Activated T-helper 17 cell treated with anti-CD3 and anti-CD28 coated beads, Interleukin-2, amount 50 U/mL, for 72 hours (primary cell): ENCODE data around the gene GPNMB. TPM values are rescaled to one million over a fixed set of nuclear protein-coding genes. Genes with fewer than 3 reads are reported as not detected.
A peak's percentile ranks its signal among the peaks of the same experiment; 100 is the strongest.

Source experiments
- ATAC-seq: fragments of 150-1000 bp; cut with Tn5 transposase; replicated peaks from 2 replicates; pipeline ENCODE4 v1.10.0; 2021; ENCODE audit warnings: mild to moderate bottlenecking, moderate library complexity
- H3K27ac Mint-ChIP-seq: one replicate; pipeline ENCODE4 v1.8.0; 2022; ENCODE audit warnings: mixed read lengths
- H3K27me3 Mint-ChIP-seq: one replicate; pipeline ENCODE4 v1.8.0; 2022; ENCODE audit warnings: mixed read lengths
- H3K36me3 Mint-ChIP-seq: one replicate; pipeline ENCODE4 v1.8.0; 2022; ENCODE audit warnings: low read depth, mild to moderate bottlenecking, mixed read lengths
- H3K4me1 Mint-ChIP-seq: one replicate; pipeline ENCODE4 v1.8.0; 2022; ENCODE audit warnings: mixed read lengths
- H3K4me3 Mint-ChIP-seq: one replicate; pipeline ENCODE4 v1.8.0; 2022; ENCODE audit warnings: mild to moderate bottlenecking, mixed read lengths
- H3K9me3 Mint-ChIP-seq: one replicate; pipeline ENCODE4 v1.8.0; 2022; ENCODE audit warnings: mixed read lengths
- total RNA-seq, 2 donors: library from RNA; stranded (reverse); gene quantifications; one replicate each; pipeline ENCODE4 v1.2.3, GENCODE V29; 2022

The GPNMB gene
- total RNA-seq, 2 donors from 2014 or later: 1.3 to 3.2 TPM

DNA sequence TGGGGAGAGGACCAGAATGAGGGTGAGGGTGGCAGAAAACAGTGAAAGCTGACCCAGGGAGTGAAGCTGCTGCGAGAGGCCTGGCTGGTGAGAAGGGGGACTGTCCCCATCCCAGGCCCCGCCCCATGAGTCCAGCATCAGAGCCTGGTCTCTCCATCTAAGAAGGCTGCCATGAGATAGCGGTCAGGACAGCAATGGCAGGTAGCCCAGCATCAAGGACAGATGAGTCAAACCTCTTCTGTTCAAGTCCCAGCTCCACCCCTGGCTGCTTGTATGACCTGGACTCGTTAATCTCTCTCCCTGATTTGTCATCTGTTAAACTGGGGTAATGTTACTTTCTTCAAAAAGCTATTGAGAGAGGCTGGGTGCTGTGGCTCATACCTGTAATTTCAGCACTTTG, 22.2 kb downstream of the GPNMB start:
- H3K27me3 Mint-ChIP-seq: peaks cover 7% of the 10 kb centered on the region
- no peaks in the 10 kb centered on the region for H3K36me3 Mint-ChIP-seq
- H3K27ac Mint-ChIP-seq: no peak overlapping the region
- no peak overlapping the region for H3K4me3 Mint-ChIP-seq
- peaks cover 10% of the 10 kb centered on the region for H3K4me1 Mint-ChIP-seq
- ATAC-seq: no peak
- H3K9me3 Mint-ChIP-seq: no peaks in the 10 kb centered on the region

DNA sequence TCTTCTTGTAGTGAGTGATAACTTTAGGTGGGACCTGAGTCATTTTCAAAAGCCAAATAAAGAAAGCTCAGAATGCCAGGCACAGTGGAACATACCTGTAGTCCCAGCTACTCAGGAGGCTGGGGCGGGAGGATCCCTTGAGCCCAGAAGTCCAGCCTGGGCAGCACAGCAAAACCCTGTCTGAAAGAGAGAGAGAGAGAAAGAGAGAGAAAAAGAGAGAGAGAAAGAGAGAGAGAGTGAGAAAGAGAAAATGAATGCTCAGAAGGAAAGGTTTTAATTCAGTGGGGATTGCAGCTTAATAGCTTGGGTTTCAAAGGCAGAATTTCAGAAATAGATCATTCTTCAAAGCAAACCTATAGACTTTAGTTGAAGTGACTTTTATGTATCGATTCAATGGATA, 25.7 kb downstream of the GPNMB start:
- Mint-ChIP-seq H3K4me3 (peak overlapping the region; percentile 80), H3K9me3 (no peaks in the 10 kb centered on the region)

DNA sequence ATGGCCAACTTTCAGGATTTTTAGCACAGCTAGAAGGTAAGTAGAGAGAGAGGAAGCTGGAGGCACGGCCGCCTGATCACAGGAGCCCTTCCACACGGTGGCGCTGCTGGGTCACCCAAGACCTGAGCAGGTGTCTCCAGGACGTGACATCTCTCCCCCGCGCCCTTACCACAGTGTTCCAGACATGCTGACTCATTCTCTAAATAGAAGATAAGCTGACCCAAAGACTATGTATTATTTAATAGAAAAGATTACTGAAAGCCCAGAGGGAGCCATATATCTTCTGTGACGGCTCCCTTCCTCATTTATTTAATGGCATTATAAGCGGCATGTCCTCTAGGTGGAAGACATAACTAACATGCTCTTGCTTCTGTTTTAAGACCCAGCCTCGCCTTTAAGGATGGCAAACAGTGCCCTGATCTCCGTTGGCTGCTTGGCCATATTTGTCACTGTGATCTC, 26.6 kb downstream of the GPNMB start:
- Mint-ChIP-seq H3K4me3 (peak overlapping the region; percentile 80), H3K36me3 (no peaks in the 10 kb centered on the region), H3K4me1 (peaks cover 10% of the 10 kb centered on the region), H3K27me3 (peaks cover 3% of the 10 kb centered on the region), H3K9me3 (no peaks in the 10 kb centered on the region), H3K27ac (peak overlapping the region; percentile 76)
- peak; percentile 99 for ATAC-seq

More for the DNA sequence above, 25.7 kb downstream of the GPNMB start:
- Mint-ChIP-seq H3K27ac (peak overlapping the region; percentile 66), H3K27me3 (peaks cover 3% of the 10 kb centered on the region), H3K4me1 (peaks cover 10% of the 10 kb centered on the region), H3K36me3 (no peaks in the 10 kb centered on the region)
- ATAC-seq: no peak

DNA sequence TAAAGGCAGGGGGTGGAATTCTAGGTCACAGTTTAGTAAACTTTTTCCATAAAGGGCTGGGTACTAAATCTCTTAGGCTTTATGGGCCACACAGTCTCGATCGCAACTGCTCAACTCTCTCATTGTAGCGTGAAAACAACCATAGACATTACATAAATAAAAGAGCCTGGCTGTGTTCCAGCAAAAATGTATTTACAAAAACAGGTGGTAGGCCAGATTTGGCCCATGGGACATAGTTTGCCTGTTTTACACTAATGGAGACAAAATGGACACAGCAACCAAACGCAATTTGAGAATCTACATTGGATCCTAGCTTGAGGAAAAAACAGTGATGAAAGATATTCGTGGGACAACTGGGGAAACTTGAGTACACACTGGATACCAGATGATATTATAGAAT, 29.3 kb downstream of the GPNMB start:
- no peaks in the 10 kb centered on the region for H3K9me3 Mint-ChIP-seq
- H3K27ac Mint-ChIP-seq: no peak overlapping the region
- peaks cover 10% of the 10 kb centered on the region for H3K4me1 Mint-ChIP-seq
- H3K36me3 Mint-ChIP-seq: no peaks in the 10 kb centered on the region
- peaks cover 3% of the 10 kb centered on the region for H3K27me3 Mint-ChIP-seq
- no peak for ATAC-seq
- no peak overlapping the region for H3K4me3 Mint-ChIP-seq

DNA sequence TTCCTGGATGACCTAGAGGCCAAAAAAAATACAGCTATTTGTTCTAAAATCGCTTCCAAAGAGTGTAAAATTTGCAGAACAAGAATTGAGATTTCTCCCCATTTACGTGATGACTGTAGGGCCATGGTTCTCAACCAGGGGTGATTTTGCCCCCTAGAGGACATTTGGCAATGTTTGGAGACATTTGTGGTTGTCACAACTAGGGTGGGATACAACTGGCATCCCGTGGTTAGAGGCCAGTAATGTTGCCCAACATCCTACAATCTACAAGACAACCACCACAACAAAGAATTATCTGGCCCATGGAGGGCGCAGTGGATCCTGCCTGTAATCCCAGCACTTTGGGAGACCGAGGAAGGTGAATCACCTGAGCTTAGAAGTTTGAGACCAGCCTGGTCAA, 29.8 kb downstream of the GPNMB start:
- H3K27ac Mint-ChIP-seq: no peak overlapping the region
- H3K36me3 Mint-ChIP-seq: no peaks in the 10 kb centered on the region
- peaks cover 3% of the 10 kb centered on the region for H3K27me3 Mint-ChIP-seq
- H3K9me3 Mint-ChIP-seq: no peaks in the 10 kb centered on the region
- H3K4me1 Mint-ChIP-seq: peaks cover 10% of the 10 kb centered on the region
- no peak overlapping the region for H3K4me3 Mint-ChIP-seq
- no peak for ATAC-seq

DNA sequence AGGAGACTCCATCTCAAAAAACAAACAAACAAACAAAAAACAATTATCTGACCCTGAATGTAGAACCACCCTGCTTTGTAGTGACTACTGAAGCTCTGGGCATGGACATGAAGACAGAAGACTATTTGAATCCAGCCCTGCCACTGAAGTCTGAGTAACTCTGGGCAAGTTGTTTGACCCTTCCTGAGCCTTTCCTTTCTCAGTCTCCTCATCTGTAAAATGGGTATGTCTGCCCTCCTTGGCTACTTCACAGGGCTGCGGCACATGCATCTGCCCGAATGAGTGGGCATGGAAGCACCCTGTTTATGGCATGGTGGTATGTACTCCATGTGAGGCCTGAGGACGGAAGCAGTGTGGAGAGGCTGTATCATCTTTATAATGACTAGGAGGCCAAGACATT, 30.4 kb downstream of the GPNMB start:
- Mint-ChIP-seq H3K36me3 (no peaks in the 10 kb centered on the region), H3K4me1 (peaks cover 10% of the 10 kb centered on the region), H3K4me3 (no peak overlapping the region), H3K27me3 (peaks cover 3% of the 10 kb centered on the region), H3K9me3 (no peaks in the 10 kb centered on the region), H3K27ac (no peak overlapping the region)
- no peak for ATAC-seq

DNA sequence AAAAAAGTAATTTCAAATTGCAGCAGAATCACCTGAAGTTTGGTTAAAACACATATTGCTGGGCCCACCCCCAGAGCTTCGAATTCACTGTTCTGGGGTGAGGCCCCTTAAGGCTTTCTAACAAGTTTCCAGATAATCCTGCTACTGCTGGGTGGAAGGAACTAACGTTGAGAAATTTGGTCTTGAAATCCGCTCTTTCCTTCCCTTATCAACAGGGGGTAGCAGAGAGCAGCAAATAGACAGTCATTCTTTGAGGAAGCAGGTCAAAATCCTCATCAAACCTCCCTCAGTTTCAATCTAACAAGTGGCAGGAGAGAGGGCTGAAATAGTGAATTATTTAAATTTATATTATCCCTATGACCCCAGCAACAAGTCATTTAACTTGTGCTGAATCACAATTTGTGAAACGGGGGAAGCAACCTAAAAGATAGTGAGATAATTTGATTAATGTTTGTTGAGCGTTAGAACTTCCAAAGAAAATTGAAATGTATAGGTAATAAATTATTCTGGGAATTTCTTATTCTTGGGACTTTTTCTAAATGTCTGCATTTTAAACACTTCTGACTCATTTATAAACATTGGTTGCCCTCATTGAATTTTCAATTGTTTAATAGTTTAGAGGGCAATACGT, 30.9 kb downstream of the GPNMB start:
- Mint-ChIP-seq H3K9me3 (no peaks in the 10 kb centered on the region), H3K27ac (no peak overlapping the region), H3K36me3 (no peaks in the 10 kb centered on the region), H3K4me1 (peaks cover 5% of the 10 kb centered on the region), H3K4me3 (no peak overlapping the region), H3K27me3 (no peaks in the 10 kb centered on the region)
- ATAC-seq: peak; percentile 23

DNA sequence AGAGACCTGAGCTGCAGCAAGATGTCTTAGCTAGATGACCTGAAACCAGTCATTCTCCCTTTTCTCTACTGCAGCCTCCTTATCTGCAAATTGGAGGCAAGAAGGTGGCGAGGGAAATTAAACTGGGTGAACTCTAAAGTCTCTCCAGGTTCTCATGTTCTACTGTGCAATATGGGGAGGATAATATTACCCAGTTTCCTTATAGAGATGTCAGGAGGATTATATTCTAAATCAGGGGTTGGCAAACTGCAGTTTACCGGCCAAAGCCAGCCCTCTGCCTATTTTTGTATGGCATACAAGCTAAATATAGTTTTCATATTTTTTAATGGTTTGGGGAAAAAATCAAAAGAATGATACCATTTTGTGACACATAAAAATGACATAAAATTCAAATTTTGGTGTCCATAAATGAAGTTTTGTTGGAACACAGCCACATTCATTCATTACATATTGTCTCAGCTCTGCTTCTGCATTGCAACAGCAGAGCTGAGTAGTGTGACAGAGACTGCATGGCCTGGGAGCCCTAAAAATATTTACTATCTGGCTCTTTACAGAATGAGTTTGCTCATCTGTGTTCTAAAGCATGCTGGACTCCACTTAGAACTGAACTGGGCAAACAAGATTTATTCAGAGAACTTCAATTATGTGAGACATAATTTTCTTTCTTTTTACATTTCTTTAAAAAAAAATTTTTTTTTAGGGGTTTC, 33.4 kb downstream of the GPNMB start:
- Mint-ChIP-seq H3K4me1 (no peaks in the 10 kb centered on the region), H3K27ac (no peak overlapping the region)

DNA sequence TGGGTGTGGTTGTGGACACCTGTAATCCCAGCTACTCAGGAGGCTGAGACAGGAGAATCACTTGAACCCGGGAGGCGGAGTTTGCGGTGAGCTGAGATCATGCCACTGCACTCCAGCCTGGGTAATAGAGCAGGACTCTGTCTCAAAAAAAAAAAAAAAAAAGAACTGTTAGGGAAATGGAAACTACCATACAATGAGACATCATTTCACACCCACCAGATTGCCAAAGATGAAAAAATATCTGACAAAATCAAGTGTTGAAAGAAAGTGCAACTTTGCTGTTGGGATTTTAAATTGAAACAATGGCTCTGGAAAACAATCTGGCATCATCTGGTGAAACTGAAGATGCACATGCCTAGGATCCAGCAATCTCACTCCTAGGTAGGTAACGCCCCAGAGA, 36.5 kb downstream of the GPNMB start:
- H3K4me1 Mint-ChIP-seq: no peaks in the 10 kb centered on the region
- H3K9me3 Mint-ChIP-seq: no peaks in the 10 kb centered on the region
- ATAC-seq: no peak
- H3K27ac Mint-ChIP-seq: no peak overlapping the region
- no peaks in the 10 kb centered on the region for H3K36me3 Mint-ChIP-seq
- no peak overlapping the region for H3K4me3 Mint-ChIP-seq
- no peaks in the 10 kb centered on the region for H3K27me3 Mint-ChIP-seq

More for the DNA sequence above, 33.4 kb downstream of the GPNMB start:
- H3K9me3 Mint-ChIP-seq: no peaks in the 10 kb centered on the region
- ATAC-seq: no peak
- no peaks in the 10 kb centered on the region for H3K27me3 Mint-ChIP-seq
- no peaks in the 10 kb centered on the region for H3K36me3 Mint-ChIP-seq
- no peak overlapping the region for H3K4me3 Mint-ChIP-seq

DNA sequence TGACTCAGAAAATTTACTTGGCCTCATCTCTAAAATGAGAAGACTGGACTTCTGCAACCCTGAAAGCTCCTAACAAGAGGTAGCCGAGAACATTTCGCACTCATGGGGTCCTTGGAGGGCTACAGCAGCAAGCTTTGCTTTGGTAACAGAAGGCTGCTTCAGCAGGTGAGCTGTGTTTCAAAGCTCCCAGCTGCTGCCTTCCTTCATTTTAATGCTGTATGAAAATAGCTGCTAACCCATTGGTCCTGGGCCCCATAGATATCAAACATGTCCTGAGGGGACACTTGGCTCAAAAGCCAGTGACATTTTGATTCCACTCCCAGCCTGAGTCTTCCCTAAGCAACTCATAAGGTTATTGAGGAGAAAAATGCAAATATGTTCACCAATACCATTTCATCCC, 38.3 kb downstream of the GPNMB start:
- Mint-ChIP-seq H3K36me3 (no peaks in the 10 kb centered on the region), H3K27me3 (no peaks in the 10 kb centered on the region), H3K9me3 (no peaks in the 10 kb centered on the region), H3K4me1 (no peaks in the 10 kb centered on the region), H3K27ac (no peak overlapping the region), H3K4me3 (no peak overlapping the region)
- no peak for ATAC-seq

DNA sequence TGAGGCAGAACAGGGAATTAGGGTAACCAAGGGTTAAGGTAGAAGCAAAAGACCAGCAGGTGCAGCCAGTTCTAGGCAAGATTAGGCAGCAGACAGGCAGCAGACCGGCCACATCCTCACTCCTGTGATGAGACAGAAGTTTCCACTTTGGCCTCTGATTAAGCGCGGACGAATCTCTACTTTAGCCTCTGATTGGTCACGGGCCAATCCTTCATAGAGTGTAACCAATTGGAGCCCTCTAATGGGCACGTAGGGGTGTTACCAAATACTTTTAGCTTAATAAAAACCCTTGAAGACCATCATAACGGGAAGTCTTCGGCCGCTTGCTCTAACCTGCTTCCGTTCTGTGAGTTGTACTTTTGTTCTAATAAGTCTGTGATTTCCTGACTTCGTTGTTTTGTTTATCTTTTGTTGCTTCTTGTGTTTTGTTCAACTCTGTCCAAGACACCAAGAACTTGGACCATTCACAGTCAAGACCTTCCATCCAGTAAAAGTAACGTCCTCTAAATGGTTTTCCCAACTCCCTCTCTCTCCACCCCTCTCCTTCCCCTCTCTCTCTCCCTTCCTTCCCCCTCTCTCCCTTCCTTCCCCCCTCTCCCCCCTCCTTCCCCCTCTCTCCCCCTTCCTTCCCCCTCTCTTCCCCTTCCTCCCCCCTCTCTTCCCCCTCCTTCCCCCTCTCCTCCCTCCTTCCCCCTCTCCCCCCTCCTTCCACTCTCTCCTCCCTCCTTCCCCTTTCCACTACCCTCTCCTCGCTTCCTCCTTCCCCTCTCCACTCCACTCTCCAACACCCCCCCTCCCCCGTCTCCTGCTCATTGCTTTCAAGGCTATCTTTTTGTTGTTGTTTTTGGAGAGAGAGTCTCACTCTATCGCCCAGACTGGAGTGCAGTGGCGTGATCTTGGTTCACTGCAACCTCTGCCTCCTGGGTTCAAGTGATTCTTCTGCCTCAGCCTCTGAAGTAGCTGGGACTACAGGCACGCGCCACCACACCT, 39.4 kb downstream of the GPNMB start:
- H3K27ac Mint-ChIP-seq: no peak overlapping the region
- no peaks in the 10 kb centered on the region for H3K9me3 Mint-ChIP-seq
- ATAC-seq: no peak
- no peaks in the 10 kb centered on the region for H3K36me3 Mint-ChIP-seq
- H3K27me3 Mint-ChIP-seq: no peaks in the 10 kb centered on the region
- no peak overlapping the region for H3K4me3 Mint-ChIP-seq
- H3K4me1 Mint-ChIP-seq: no peaks in the 10 kb centered on the region

DNA sequence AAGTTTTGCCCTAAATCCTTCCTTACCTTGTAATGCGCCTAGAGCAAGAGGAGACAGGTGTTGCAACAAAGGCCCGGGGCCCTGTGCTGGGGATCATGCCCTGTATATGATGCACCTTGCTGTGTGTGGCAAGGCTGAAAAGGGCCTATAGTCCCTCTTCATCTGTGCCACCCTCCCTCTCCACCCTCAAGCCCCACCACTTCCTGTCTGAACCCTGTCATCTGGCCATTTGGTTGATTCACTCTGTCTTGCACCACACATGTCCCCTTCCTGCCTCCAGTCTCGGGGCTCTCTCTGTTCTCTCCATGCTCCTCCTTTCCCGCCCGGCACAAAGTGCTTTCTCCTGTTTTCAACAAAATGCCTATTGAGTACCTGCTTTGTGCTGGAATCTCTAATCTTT, 41.0 kb downstream of the GPNMB start:
- Mint-ChIP-seq H3K36me3 (no peaks in the 10 kb centered on the region), H3K27ac (no peak overlapping the region), H3K4me1 (no peaks in the 10 kb centered on the region), H3K9me3 (no peaks in the 10 kb centered on the region), H3K27me3 (peaks cover 5% of the 10 kb centered on the region), H3K4me3 (no peak overlapping the region)
- ATAC-seq: peak; percentile 72

DNA sequence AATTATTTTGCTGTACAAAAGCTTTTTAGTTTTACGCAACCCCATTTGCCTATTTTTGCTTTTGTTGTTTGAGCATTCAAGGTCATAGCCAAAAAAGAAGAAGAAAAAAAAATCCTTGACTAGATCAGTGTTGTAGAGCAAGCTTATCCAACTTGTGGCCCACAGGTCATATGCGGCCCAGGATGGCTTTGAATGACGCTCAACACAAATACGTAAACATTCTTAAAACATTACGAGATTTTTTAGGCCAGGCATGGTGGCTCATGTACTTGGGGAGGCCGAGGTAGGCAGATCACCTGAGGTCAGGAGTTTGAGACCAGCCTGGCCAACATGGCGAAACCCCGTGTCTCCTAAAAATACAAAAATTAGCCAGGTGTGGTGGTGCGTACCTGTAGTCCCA, 44.4 kb downstream of the GPNMB start:
- Mint-ChIP-seq H3K27ac (no peak overlapping the region), H3K36me3 (no peaks in the 10 kb centered on the region), H3K27me3 (peaks cover 7% of the 10 kb centered on the region), H3K9me3 (no peaks in the 10 kb centered on the region), H3K4me3 (no peak overlapping the region), H3K4me1 (no peaks in the 10 kb centered on the region)
- ATAC-seq: no peak

DNA sequence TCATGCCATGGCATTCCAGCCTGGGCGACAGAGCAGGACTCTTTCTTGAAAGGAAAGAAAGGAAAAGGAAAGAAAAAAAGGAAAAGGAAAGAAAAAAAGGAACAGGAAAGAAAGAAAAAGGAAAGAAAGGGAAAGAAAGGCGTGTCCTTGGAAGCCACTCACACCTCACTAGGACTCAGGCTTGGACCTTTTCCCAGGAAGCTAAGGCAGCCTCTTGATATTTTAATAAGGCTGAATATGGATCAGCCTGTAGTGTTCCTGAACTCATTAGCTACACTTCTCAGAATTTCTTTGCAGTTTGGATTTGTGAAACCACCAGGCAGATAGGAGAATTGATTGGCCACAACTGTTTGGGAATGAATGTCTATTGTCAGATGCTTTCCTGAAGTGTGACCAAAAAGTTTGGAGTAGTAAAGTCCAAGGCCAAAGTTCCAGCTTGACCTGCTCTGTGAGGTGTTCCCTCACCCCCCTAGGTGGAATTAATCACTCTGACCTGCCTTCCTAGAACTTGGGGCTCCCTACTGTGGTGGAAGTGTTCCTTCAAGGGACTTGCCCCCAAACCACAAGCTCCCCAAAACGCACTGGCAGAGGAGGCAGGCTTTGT, 45.5 kb downstream of the GPNMB start:
- no peaks in the 10 kb centered on the region for H3K36me3 Mint-ChIP-seq
- ATAC-seq: no peak
- no peaks in the 10 kb centered on the region for H3K4me1 Mint-ChIP-seq

More for the DNA sequence above, 45.5 kb downstream of the GPNMB start:
- Mint-ChIP-seq H3K4me3 (no peak overlapping the region), H3K9me3 (no peaks in the 10 kb centered on the region), H3K27me3 (peaks cover 7% of the 10 kb centered on the region), H3K27ac (no peak overlapping the region)
